ENCODE measurements around the gene NFKBIE. TPM values are rescaled to one million over a fixed set of nuclear protein-coding genes. Genes with fewer than 3 reads are reported as not detected.
A peak's percentile ranks its signal among the peaks of the same experiment; 100 is the strongest.

The NFKBIE gene
- total and polyA plus RNA-seq, 2 of the 13 experiments (the other 11 are each of a cell fraction or from before 2014, with no cell fraction given), result 6.7 to 14.5 TPM

GRCh38 chr6:44219053-44219814, 46.1 kb downstream of the NFKBIE start (continued):
- no peak for TF ChIP-seq ZBTB40 (IDR thresholded peaks at IDR 0.05)
- peak; percentile 68; the same call in 1 of the 2 replicates for TF ChIP-seq ZBTB40 (CRISPR knock-in tag; IDR thresholded peaks at IDR 0.05)
- TF ChIP-seq ZNF251 (CRISPR knock-in tag; IDR thresholded peaks at IDR 0.05), result no peak
- TF ChIP-seq GMEB1 (CRISPR knock-in tag; IDR thresholded peaks at IDR 0.05; ENCODE audit: borderline replicate concordance), result peak; percentile 73; the same call in 1 of the 2 replicates
- TF ChIP-seq PCBP2 (optimal IDR thresholded peaks at IDR 0.05; ENCODE audit: low read depth, low read length, poor library complexity, severe bottlenecking), result no peak
- peak; percentile 89; the same call in 1 of the 2 replicates for TF ChIP-seq KLF13 (CRISPR knock-in tag; IDR thresholded peaks at IDR 0.05)
- TF ChIP-seq ZSCAN21 (CRISPR knock-in tag; IDR thresholded peaks at IDR 0.05; ENCODE audit: borderline replicate concordance), result peak; percentile 79
- no peak for TF ChIP-seq POLR2A (IDR thresholded peaks at IDR 0.05; ENCODE audit: insufficient read depth in 1 of 2, low read depth in 2 of 2, low read length in 2 of 2)
- no peak for TF ChIP-seq PBX2 (CRISPR knock-in tag; IDR thresholded peaks at IDR 0.05)
- TF ChIP-seq ZNF773 (CRISPR knock-in tag; IDR thresholded peaks at IDR 0.05; ENCODE audit: borderline replicate concordance), result peak; percentile 87
- TF ChIP-seq TERF1 (CRISPR knock-in tag; IDR thresholded peaks at IDR 0.05), result no peak
- peak; percentile 67 for TF ChIP-seq ZNF350 (CRISPR knock-in tag; IDR thresholded peaks at IDR 0.05; ENCODE audit: borderline replicate concordance, low read depth)
- 0 out of 2 replicates have a peak, but pooled peaks have one; percentile 29 for TF ChIP-seq ZNF205 (CRISPR knock-in tag; IDR thresholded peaks at IDR 0.05)
- no peak; the same call in 1 of the 2 replicates for TF ChIP-seq KDM4B (CRISPR knock-in tag; IDR thresholded peaks at IDR 0.05)

Data from HepG2 (cell line).